ENCODE results near the gene SEMA3F.

The SEMA3F gene

DNA sequence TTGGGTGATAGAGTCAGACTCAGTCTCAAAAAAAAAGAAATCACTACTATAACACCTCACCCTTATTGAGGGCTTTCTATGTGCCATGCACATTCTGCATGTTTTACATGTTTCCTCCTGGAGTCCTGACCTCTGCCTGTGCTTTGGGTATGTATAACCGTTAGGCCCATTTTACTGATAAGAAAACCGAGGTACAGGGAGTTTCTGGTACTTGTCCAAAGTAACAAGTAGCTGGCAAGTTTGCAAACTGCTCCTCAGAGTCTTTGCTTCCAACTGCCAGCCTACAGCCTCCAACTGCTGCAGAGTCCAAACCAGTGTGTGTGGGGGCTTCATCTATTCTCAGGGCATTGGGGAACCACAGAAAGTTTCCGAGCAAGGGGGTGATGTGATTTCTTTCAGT is 77.2 kb downstream of the SEMA3F start:
- Mint-ChIP-seq H3K36me3 (ENCODE audit: insufficient read depth) (peaks cover 19% of the 10 kb centered on the region), H3K27me3 (no peaks in the 10 kb centered on the region), H3K27ac (ENCODE audit: low read depth) (no peak overlapping the region), H3K4me3 (no peak overlapping the region), H3K9me3 (no peaks in the 10 kb centered on the region), H3K4me1 (peaks cover 50% of the 10 kb centered on the region)
- ATAC-seq (replicated peaks; ENCODE audit: extremely low read depth, poor library complexity, severe bottlenecking) (no peak), DNase-seq (ENCODE audit: low spot score in 2 of 2) (no peak)

DNA sequence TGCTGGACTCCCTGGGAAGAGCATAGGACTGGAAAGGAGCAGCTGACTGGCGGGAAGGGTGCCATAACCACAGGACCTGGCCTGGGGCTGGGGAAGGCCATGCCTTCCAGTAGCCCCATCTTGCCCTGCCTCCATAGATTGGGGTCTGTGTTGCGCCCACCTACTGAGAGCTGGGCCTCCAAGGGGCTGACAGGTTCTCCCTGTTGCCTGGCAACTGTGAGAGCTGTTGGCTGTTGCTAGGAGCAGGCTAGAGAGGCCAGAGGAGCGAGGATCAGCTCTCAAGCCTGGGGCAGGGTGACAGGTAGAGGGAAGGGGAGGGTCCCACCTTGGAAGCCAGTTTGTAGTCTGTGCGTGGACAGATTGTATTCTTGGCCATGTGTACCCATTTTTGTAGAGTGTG is 78.1 kb downstream of the SEMA3F start:
- peaks cover 25% of the 10 kb centered on the region for H3K36me3 Mint-ChIP-seq (ENCODE audit: insufficient read depth)
- H3K27me3 Mint-ChIP-seq, result no peaks in the 10 kb centered on the region
- no peak overlapping the region for H3K4me3 Mint-ChIP-seq
- H3K27ac Mint-ChIP-seq (ENCODE audit: low read depth), result no peak overlapping the region
- DNase-seq (ENCODE audit: low spot score in 2 of 2), result no peak
- H3K9me3 Mint-ChIP-seq, result no peaks in the 10 kb centered on the region
- H3K4me1 Mint-ChIP-seq, result peaks cover 47% of the 10 kb centered on the region
- no peak for ATAC-seq (replicated peaks; ENCODE audit: extremely low read depth, poor library complexity, severe bottlenecking)

DNA sequence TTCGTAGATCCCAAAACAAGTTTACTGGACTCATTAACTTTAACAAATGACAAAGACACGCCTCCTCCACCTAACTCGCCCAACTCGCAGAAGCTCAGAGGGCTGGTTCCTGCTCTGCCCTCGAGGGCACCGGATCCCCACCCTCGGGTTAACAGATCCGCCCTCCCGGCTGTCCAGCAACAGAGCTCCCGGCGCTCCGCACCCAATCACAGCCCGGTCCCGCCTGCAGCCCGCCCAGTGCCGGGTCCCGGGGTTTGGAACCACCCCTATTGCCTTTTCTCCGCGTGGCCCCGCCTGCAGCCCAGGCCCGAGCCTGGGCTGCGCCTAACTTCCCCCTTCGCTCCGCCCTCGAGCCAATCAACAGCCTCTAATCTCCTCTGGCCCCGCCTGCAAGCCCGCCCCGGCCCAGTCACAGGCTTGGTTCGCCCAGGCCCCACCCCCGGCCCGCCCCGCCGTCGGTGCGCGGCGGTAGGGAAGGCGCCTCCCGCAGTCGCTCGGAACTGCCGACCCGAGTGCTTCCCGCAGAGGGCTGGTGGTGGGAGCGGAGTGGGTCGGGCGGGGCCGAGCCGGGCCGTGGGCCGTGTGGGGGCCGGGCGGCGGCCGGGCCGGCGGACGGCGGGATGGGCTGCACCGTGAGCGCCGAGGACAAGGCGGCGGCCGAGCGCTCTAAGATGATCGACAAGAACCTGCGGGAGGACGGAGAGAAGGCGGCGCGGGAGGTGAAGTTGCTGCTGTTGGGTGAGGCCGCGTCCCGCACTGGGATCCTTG is 80.8 kb downstream of the SEMA3F start, which contains the start of gene GNAI2:
Gene GNAI2 (plus strand): TSS at position 489 of the 768 bp plus-strand sequence. CDS start 132 bp downstream, at position 621.
- H3K4me1 Mint-ChIP-seq, result peaks cover 51% of the 10 kb centered on the region

DNA sequence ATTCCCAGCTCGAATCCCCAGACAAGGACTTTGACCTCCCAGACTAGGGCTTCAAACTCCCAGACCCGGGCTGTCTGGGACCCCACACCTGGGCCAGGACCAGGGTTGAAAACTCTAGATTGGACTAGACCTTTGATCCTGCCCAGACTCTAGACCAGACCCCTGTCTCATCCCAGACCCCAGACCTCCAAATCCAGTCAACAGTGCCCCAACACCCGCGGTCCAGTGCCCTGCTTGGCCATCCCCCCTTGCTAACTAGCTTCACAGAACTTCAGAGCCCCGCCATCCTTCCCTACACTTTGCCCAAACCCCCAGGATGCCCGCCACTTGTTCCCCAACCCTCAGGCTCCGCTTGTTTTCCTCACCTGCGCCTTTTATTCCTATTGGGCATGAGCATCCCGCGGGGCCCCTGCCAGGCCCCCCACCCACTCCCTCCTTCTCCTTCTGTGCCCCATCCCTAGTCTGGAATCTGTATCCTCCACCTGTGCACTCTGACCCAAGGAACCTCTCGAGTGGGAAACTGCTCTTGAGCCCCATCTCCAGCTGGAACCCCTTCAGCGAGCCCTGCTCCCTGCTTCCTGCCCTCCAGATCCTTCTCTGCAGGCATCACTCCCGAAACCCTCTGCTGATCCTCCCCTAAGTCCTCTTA is 81.5 kb downstream of the SEMA3F start:
- Mint-ChIP-seq H3K4me1 (peaks cover 54% of the 10 kb centered on the region), H3K9me3 (no peaks in the 10 kb centered on the region), H3K36me3 (ENCODE audit: insufficient read depth) (peaks cover 32% of the 10 kb centered on the region), H3K27ac (ENCODE audit: low read depth) (peak overlapping the region; percentile 95), H3K27me3 (no peaks in the 10 kb centered on the region), H3K4me3 (peak overlapping the region; percentile 99)
- DNase-seq (ENCODE audit: low spot score in 2 of 2) (no peak), ATAC-seq (replicated peaks; ENCODE audit: extremely low read depth, poor library complexity, severe bottlenecking) (no peak)

More for the DNA sequence above, 80.8 kb downstream of the SEMA3F start, which contains the start of gene GNAI2:
- peaks cover 31% of the 10 kb centered on the region for H3K36me3 Mint-ChIP-seq (ENCODE audit: insufficient read depth)
- H3K9me3 Mint-ChIP-seq, result no peaks in the 10 kb centered on the region
- DNase-seq (ENCODE audit: low spot score in 2 of 2) (peak; percentile 95 to 99), ATAC-seq (replicated peaks; ENCODE audit: extremely low read depth, poor library complexity, severe bottlenecking) (peak; percentile 94)
- H3K27ac Mint-ChIP-seq (ENCODE audit: low read depth), result peak within 1 kb of the TSS; percentile 95
- H3K4me3 Mint-ChIP-seq, result peak within 1 kb of the TSS; percentile 99
- H3K27me3 Mint-ChIP-seq, result no peaks in the 10 kb centered on the region

DNA sequence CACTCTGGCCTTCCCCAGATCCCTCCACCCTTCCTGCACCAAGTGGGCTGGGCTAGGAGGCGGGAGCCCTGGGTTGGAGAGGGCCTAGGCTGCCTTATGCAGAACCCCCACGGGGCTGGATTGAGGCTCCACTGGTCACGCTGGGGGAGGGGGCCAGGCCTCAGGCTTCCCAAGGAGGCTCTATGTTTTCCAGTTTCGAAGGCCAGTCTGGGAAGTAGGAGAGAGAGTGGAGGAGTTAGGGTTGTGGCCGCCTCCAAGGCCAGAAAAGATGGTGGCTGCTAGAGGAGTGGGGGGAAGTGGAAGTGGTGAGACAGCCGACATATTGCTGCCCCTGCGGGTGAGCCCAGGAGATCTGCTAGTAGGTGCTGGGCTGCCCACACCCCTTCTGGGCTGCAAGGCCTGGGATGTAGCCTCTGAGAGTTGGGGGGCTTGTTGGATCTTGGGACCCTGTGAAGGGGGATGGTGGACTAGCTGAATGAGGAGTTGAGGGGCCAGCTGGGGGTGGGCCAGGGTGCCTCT is 82.1 kb downstream of the SEMA3F start:
- no peaks in the 10 kb centered on the region for H3K9me3 Mint-ChIP-seq
- H3K36me3 Mint-ChIP-seq (ENCODE audit: insufficient read depth), result peaks cover 31% of the 10 kb centered on the region
- H3K4me3 Mint-ChIP-seq, result peak overlapping the region; percentile 99

DNA sequence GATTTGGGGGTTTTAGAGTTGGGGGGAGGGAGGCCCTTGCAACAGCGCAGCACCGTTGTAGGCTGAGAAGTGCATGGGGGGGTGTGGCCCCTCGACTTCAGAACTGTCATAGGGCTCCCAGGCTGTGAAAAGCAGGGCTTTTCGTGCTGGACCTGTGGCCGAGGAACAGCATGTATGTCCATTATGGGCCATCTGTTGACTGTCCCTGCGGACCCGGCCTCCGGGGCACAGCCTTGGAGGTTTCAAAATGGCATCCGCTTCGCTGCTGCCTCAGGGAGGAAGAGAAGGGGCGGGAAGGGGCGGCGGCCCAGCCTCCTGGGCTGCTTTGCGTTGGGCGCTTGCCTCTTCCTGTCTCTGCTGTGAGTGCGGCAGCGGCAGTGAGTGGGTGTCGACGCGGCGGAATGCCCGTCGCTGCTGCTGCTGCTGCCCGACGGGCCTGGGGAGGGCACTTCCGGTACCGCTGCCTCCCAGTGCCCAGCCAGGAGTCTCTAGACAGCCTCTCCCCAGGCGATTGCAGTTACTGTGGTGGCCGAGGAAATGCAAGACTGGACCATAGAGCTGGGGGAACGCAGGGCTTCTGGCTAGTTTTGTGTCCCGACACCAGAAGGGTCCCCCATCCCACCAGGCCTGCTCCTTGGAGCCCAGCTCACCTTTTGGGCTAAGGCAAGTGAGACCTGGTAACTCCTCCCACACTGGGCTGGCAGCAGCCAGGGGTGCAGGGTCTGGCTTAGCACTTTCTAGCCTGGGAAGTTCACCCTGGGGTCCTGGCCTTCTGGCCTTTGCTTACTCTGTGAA is 82.8 kb downstream of the SEMA3F start:
- DNase-seq (ENCODE audit: low spot score in 2 of 2) (peak; percentile 69 to 74), ATAC-seq (replicated peaks; ENCODE audit: extremely low read depth, poor library complexity, severe bottlenecking) (peak; percentile 54)
- H3K4me1 Mint-ChIP-seq, result peaks cover 68% of the 10 kb centered on the region
- H3K27ac Mint-ChIP-seq (ENCODE audit: low read depth), result peak overlapping the region; percentile 95
- H3K4me3 Mint-ChIP-seq, result peak overlapping the region; percentile 99
- H3K9me3 Mint-ChIP-seq, result no peaks in the 10 kb centered on the region
- H3K36me3 Mint-ChIP-seq (ENCODE audit: insufficient read depth), result peaks cover 31% of the 10 kb centered on the region
- H3K27me3 Mint-ChIP-seq, result no peaks in the 10 kb centered on the region

More for the DNA sequence above, 82.1 kb downstream of the SEMA3F start:
- Mint-ChIP-seq H3K27ac (ENCODE audit: low read depth) (peak overlapping the region; percentile 95), H3K4me1 (peaks cover 60% of the 10 kb centered on the region), H3K27me3 (no peaks in the 10 kb centered on the region)
- ATAC-seq (replicated peaks; ENCODE audit: extremely low read depth, poor library complexity, severe bottlenecking) (no peak), DNase-seq (ENCODE audit: low spot score in 2 of 2) (no peak)

DNA sequence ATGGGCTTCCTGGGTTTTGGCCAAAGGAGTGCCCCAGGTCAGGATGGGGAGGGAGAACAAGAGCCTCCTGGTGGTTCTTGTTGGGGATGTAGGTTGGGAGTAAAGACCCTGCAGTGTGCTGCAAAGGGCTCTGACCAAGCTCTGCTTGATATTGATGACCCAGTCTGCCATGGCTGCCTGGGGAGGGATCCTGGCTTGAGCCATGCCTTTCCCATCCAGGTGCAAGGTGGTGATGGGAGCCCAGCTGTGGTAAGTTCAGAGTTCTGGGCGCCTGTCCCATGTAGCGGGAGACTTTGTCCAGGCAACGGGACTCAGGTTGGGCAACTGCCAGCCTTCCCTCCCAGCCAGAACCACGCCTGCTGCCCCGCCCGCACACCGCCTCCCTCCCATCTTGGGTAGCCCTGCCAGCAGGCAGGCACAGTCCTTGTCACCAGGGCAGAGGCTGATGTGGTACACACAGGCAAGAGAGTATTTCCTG is 83.5 kb downstream of the SEMA3F start:
- Mint-ChIP-seq H3K27ac (ENCODE audit: low read depth) (peak overlapping the region; percentile 95), H3K4me1 (peaks cover 63% of the 10 kb centered on the region), H3K36me3 (ENCODE audit: insufficient read depth) (peaks cover 33% of the 10 kb centered on the region), H3K9me3 (no peaks in the 10 kb centered on the region), H3K27me3 (no peaks in the 10 kb centered on the region), H3K4me3 (peak overlapping the region; percentile 99)
- DNase-seq (ENCODE audit: low spot score in 2 of 2) (no peak), ATAC-seq (replicated peaks; ENCODE audit: extremely low read depth, poor library complexity, severe bottlenecking) (no peak)
